ENCODE measurements around the gene GRB14.

Gene GRB14

DNA sequence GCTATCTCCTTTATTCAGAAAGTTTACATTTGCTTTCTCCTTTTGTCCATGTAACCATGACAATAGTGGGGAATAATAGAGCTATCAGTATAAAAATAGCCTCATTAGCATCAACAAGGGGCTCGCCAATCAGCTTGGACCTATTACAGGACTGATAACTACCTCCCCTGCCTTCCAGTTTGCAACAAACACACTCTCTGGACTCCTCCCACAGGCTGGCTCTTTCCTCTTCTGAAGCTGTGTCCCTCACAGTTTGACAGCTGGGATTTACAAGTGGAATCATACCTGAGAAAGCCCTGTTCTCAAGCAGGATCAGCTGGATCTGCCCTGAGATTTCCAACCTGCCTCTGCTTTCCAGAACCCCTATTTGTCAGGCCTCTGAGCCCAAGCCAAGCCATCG lies 162.5 kb downstream of the GRB14 start:
- H3K4me3 Mint-ChIP-seq = no peak overlapping the region

DNA sequence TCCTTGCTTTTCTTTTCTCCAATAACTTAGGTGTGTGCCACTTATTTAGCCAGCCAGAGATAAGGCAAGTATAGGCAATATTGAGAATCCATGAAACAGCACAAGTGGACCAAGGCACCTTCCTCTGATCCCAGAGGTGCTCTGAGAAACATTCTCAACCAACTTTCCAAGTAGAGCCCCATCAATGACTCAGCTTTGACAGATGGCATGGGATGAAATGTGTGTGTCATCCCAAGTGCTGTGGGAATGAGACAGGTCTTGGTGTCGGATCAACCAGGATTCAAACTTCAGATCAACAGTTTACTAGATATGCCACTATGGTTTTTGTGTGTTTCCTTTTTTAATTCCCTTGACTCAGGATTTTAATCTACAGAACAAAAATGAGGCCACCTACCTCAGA lies 164.0 kb downstream of the GRB14 start:
- Mint-ChIP-seq H3K27me3 (ENCODE audit: low read depth) (no peaks in the 10 kb centered on the region), H3K4me3 (no peak overlapping the region), H3K36me3 (ENCODE audit: low read depth) (no peaks in the 10 kb centered on the region), H3K27ac (no peak overlapping the region), H3K4me1 (ENCODE audit: low read depth) (no peaks in the 10 kb centered on the region), H3K9me3 (no peaks in the 10 kb centered on the region)

More for the DNA sequence above, 162.5 kb downstream of the GRB14 start:
- H3K27me3 Mint-ChIP-seq (ENCODE audit: low read depth) = no peaks in the 10 kb centered on the region
- H3K9me3 Mint-ChIP-seq = no peaks in the 10 kb centered on the region
- H3K27ac Mint-ChIP-seq = no peak overlapping the region
- H3K36me3 Mint-ChIP-seq (ENCODE audit: low read depth) = no peaks in the 10 kb centered on the region
- H3K4me1 Mint-ChIP-seq (ENCODE audit: low read depth) = no peaks in the 10 kb centered on the region

DNA sequence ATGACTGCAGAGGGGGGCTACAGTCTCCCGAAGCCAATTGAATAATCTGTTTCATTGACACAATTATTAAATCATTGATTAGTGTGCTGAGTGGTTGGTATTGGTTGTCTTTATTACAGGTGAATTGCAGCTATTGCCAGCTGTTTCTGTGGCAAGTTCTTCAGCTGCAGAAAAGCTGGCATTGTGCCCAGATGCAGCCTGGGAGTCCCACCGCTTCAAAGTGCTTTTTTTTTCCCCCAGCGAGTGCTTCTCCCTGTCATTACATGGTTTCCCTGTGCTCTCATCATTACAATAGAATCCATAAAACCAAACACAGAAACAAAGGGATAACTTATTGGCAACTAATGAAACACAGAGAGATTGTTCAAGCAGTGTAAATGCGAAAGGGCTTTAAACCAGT lies 164.7 kb downstream of the GRB14 start:
- no peak overlapping the region for H3K27ac Mint-ChIP-seq

DNA sequence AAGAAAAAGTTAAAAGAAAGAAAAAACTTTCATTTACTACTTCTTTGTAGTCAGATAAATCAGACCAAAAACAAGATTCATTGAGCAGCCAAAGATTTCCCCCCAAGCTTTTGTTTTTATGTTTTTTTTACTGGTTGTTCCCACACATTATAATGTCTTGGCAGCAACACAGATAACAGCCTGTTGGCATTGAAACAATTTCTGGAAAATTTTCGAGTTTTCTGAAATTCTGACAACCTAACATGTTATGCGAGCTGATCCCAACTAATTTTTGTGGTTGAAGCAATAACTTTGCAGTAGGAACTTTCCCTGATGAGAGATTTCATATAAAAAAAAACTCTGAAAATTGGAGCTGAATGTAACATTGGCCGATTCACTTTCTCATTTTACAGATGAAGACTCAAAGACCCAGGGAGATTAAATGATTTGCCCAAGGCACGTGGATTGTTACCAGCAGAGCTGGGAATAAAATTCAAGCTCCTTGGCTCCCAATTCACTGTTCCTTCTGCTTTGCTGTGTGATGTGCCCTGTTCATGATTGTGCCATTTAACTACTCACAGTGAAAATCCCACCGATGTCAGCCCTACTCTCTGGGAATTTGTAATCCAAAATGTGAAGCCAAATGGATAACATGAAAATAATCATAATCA lies 167.5 kb downstream of the GRB14 start:
- no peaks in the 10 kb centered on the region for H3K4me1 Mint-ChIP-seq (ENCODE audit: low read depth)
- H3K27me3 Mint-ChIP-seq (ENCODE audit: low read depth) = no peaks in the 10 kb centered on the region
- no peaks in the 10 kb centered on the region for H3K36me3 Mint-ChIP-seq (ENCODE audit: low read depth)
- no peak overlapping the region for H3K4me3 Mint-ChIP-seq
- H3K9me3 Mint-ChIP-seq = peaks cover 3% of the 10 kb centered on the region
- no peak overlapping the region for H3K27ac Mint-ChIP-seq

More for the DNA sequence above, 164.7 kb downstream of the GRB14 start:
- no peaks in the 10 kb centered on the region for H3K27me3 Mint-ChIP-seq (ENCODE audit: low read depth)
- no peaks in the 10 kb centered on the region for H3K36me3 Mint-ChIP-seq (ENCODE audit: low read depth)
- no peaks in the 10 kb centered on the region for H3K4me1 Mint-ChIP-seq (ENCODE audit: low read depth)
- no peaks in the 10 kb centered on the region for H3K9me3 Mint-ChIP-seq
- H3K4me3 Mint-ChIP-seq = no peak overlapping the region

DNA sequence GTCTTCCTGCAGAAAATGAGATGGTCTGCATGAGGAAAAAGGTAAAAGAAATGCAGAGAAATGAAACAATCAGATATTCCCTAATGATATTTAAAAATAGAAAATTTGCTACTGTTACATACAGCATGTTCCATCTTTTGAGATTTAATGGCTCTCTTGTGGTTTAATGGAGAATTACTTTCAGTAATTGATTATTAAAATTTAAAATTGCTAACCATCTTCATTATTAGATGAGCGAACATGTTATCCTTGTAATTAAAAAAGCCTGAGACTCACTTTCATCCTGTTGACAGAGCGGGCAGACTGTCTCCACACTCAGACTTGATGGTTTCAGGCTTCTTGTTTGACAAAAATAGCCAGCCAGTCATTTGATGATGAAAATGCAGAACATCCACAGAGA lies 171.0 kb downstream of the GRB14 start:
- Mint-ChIP-seq H3K36me3 (ENCODE audit: low read depth) (no peaks in the 10 kb centered on the region), H3K4me1 (ENCODE audit: low read depth) (no peaks in the 10 kb centered on the region), H3K27me3 (ENCODE audit: low read depth) (no peaks in the 10 kb centered on the region), H3K4me3 (no peak overlapping the region), H3K27ac (no peak overlapping the region), H3K9me3 (peaks cover 3% of the 10 kb centered on the region)

DNA sequence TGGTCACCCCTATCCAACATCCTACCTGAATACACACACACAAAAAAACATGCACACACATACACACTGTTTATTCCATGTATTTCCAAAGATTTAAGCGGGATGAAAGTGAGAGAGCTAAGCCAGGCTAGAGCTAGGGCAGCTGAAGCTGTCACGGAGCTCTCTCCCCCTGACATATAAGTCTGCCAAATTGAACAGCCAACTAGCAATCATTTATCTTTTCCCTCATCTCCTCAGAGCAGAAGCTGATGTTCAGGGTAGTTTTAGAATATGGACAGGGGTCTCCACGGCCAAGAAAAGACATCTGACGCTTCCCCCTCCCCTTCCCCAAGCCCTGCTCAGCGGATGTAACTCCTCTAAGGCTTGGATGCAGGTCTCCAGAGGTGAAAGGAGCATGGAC lies 171.6 kb downstream of the GRB14 start:
- no peak overlapping the region for H3K27ac Mint-ChIP-seq
- H3K4me1 Mint-ChIP-seq (ENCODE audit: low read depth) = no peaks in the 10 kb centered on the region
- H3K4me3 Mint-ChIP-seq = no peak overlapping the region
- no peaks in the 10 kb centered on the region for H3K36me3 Mint-ChIP-seq (ENCODE audit: low read depth)
- no peaks in the 10 kb centered on the region for H3K27me3 Mint-ChIP-seq (ENCODE audit: low read depth)
- H3K9me3 Mint-ChIP-seq = peaks cover 3% of the 10 kb centered on the region

DNA sequence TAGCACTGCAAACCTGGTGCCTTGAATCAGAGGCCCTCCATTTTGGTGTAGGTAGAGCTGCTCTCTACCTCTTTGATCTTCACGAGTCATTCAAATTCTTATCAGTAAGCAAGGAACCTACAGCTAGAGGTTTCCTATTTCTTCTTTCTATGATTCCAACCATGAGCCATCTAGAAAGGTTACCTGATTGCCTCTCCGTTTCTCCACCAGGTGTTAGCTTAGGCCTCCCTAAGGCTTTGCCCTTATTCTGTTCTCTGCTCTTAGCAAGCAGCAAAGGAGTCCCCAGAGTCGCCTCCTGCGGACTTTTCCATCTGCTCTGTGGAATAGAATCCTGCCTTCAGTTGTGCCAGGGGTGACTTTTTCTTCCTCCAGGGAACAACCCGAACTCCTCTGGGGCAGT lies 173.6 kb downstream of the GRB14 start:
- Mint-ChIP-seq H3K4me3 (no peak overlapping the region), H3K4me1 (ENCODE audit: low read depth) (no peaks in the 10 kb centered on the region), H3K9me3 (peaks cover 3% of the 10 kb centered on the region), H3K36me3 (ENCODE audit: low read depth) (no peaks in the 10 kb centered on the region), H3K27ac (no peak overlapping the region), H3K27me3 (ENCODE audit: low read depth) (no peaks in the 10 kb centered on the region)
